ENCODE results near the gene ABCC12.

Gene ABCC12

DNA sequence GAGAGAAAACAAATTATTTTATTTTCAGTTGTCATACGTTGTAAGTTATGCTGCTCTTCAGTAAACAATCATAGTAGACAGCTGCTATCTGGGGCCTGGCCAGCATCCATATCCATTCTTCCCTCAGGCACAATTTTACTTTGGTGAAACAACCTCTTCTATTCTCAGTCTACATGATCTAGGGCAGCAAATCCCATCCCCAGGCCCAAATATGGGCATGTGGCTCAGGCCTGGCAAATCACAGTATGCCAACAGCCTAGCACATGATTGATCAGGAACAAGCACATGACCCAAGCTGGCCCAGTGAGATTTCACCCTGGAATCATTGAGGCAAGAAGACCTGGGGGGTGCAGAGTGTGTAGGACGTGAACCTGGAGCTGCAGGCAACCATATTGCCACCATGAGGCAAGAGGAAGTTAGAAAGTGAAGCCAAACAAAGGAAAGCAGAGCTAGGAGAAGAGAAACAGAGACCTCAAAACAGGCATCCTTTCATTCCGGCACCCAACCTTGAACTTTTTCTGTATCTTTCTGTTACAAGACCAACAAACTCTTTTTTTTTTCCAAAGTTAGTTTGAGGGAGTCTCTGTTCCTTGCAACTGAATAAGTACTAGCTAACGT lies 10.3 kb upstream of the ABCC12 start:
- DNase-seq (ENCODE audit: low spot score), result no peak

DNA sequence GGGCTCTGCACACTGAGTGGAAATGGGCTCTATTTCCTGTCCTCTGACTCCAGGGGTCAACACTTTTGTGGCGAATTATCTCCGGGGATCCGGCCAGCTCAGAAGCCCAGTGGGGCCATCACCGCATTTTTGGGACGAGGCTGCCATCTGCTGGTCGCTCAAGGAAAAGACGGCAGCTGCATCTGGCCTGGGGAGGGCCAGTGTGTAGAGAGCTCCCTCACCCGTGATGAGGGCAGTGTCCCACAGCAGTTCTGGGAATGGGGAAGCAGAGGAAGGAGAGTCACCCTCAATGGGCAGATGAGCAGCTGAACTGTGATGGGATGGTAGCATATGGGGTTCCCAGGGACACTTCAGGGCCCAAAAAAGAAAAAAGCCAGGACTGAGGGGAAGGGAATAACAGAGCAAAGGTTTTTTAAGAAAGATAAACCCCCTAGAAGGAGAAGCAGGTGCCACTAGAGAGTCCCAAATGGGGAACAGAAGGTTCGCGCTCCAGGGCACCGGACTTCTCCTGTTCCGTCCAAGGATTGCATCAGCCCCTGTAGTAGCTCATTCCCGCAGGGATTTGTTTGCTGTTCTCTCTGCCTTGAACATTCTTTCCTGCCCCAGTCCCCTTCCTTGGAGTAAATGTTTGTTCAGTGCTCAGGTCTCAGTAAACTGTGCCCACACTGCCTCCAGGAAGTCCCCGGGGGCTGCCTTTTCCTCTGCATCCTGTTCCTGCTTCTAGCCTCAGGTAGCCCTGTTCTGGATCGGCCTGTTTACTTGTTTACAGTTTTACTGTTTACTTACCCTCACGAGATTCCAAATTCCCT lies 9.3 kb upstream of the ABCC12 start:
- in situ Hi-C loops (cut with MboI; ENCODE audit: low pct_unique_long_range_greater_than_20kb, low sequenced_read_pairs, unreplicated experiment), result loop anchor here (10.0 kb wide), 1 partner anchor 1220 kb away; no protein-coding TSS in a partner anchor
- DNase-seq (ENCODE audit: low spot score), result peak; percentile 75
- peak; percentile 93 for TF ChIP-seq CTCF (IDR thresholded peaks at IDR 0.05; ENCODE audit: extremely low read depth, insufficient read depth, missing control alignments)

More for the DNA sequence above, 10.3 kb upstream of the ABCC12 start:
- in situ Hi-C loops (cut with MboI; ENCODE audit: low pct_unique_long_range_greater_than_20kb, low sequenced_read_pairs, unreplicated experiment), result loop anchor here (10.0 kb wide), 1 partner anchor 1221 kb away; no protein-coding TSS in a partner anchor
- TF ChIP-seq CTCF (IDR thresholded peaks at IDR 0.05; ENCODE audit: extremely low read depth, insufficient read depth, missing control alignments), result no peak

- TF ChIP-seq CTCF (IDR thresholded peaks at IDR 0.05; ENCODE audit: extremely low read depth, insufficient read depth, missing control alignments), result no peak
- in situ Hi-C loops (cut with MboI; ENCODE audit: low pct_unique_long_range_greater_than_20kb, low sequenced_read_pairs, unreplicated experiment), result loop anchor here (10.0 kb wide), 1 partner anchor 1218 kb away; no protein-coding TSS in a partner anchor
- DNase-seq (ENCODE audit: low spot score), result no peak
These were observed 7.1 kb upstream of the ABCC12 start for GRCh38 chr16:48162839-48163410.

GRCh38 chr16:48161906-48162305 lies 6.1 kb upstream of the ABCC12 start:
- in situ Hi-C loops (cut with MboI; ENCODE audit: low pct_unique_long_range_greater_than_20kb, low sequenced_read_pairs, unreplicated experiment), result loop anchor here (10.0 kb wide), 1 partner anchor 1217 kb away; no protein-coding TSS in a partner anchor
- no peak for TF ChIP-seq CTCF (IDR thresholded peaks at IDR 0.05; ENCODE audit: extremely low read depth, insufficient read depth, missing control alignments)
- DNase-seq (ENCODE audit: low spot score), result no peak

GRCh38 chr16:48160575-48160974 lies 4.8 kb upstream of the ABCC12 start:
- DNase-seq (ENCODE audit: low spot score), result no peak
- in situ Hi-C loops (cut with MboI; ENCODE audit: low pct_unique_long_range_greater_than_20kb, low sequenced_read_pairs, unreplicated experiment), result loop anchor here (10.0 kb wide), 1 partner anchor 1216 kb away; no protein-coding TSS in a partner anchor
- TF ChIP-seq CTCF (IDR thresholded peaks at IDR 0.05; ENCODE audit: extremely low read depth, insufficient read depth, missing control alignments), result no peak

- DNase-seq (ENCODE audit: low spot score), result peak; percentile 54
- in situ Hi-C loops (cut with MboI; ENCODE audit: low pct_unique_long_range_greater_than_20kb, low sequenced_read_pairs, unreplicated experiment), result loop anchor here (10.0 kb wide), 1 partner anchor 1013 kb away; the partner anchor contains the start of gene NETO2
- no peak for TF ChIP-seq CTCF (IDR thresholded peaks at IDR 0.05; ENCODE audit: extremely low read depth, insufficient read depth, missing control alignments)
These were observed 2.5 kb upstream of the ABCC12 start for GRCh38 chr16:48158296-48158695.

Data from GM13977 (cell line).